ENCODE measurements around the gene FASTKD3.

- no peak for TF ChIP-seq CTCF (IDR thresholded peaks at IDR 0.05; ENCODE audit: low read depth, low read length, missing input control)
- no peak for TF ChIP-seq MAX (IDR thresholded peaks at IDR 0.05)
- no peak for TF ChIP-seq YY1 (IDR thresholded peaks at IDR 0.05)
- TF ChIP-seq HNF4A (conservative IDR thresholded peaks at IDR 0.05) = no peak
- no peak for TF ChIP-seq ATF3 (IDR thresholded peaks at IDR 0.05)
- TF ChIP-seq SP1 (IDR thresholded peaks at IDR 0.05) = no peak
- no peak for TF ChIP-seq HNF4G (IDR thresholded peaks at IDR 0.05)
- no peak for TF ChIP-seq GABPA (IDR thresholded peaks at IDR 0.05 in 1 of 2, conservative IDR thresholded peaks at IDR 0.05 in 1 of 2)
- TF ChIP-seq JUND (IDR thresholded peaks at IDR 0.05) = no peak
- TF ChIP-seq EGR1 (IDR thresholded peaks at IDR 0.05; ENCODE audit: low read depth in 2 of 2) = no peak
- no peak for TF ChIP-seq REST (IDR thresholded peaks at IDR 0.05)
Measured at GRCh38 chr5:7814816-7815215, 54.0 kb downstream of the FASTKD3 start.
